ENCODE measurements around the gene PLXNA1. TPM values are rescaled to one million over a fixed set of nuclear protein-coding genes. Genes with fewer than 3 reads are reported as not detected.

Gene PLXNA1
- total RNA-seq, 2 donors from 2014 or later: 17.0 to 49.5 TPM

DNA sequence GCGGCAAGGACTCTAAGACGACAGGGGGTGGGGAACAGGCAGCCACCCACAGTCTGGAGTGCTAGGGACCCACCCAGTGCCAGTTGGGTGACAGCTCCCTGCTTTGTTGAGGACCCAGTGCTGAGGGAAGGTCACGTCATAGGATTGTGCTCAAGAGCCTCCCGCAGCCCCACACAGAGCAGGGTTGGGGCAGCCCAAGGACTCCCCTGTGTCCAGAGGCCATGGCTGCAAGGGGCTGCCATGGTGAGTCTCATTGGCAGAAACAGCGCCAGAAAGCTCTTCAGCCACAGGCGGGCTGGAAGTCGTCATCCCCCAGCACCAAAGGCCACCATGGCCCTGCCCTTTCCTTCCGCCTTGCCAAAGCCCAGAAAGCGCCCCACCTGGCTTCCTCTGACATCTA lies 37.0 kb upstream of the PLXNA1 start:
- Histone ChIP-seq H3K9me3 (no peaks in the 10 kb centered on the region), H3K36me3 (no peaks in the 10 kb centered on the region), H3K27ac (no peak overlapping the region), H3K27me3 (replicated peaks; ENCODE audit: insufficient read depth) (no peaks in the 10 kb centered on the region), H3K4me1 (replicated peaks) (no peaks in the 10 kb centered on the region), H3K4me3 (no peak overlapping the region)
- DNase-seq (ENCODE audit: low spot score): no peak
- WGBS: 92% methylated on average over 9 of the region's 9 CpGs
- intact Hi-C loops (cut with DNase I): no loop called here
- TF ChIP-seq POLR2AphosphoS5 (IDR thresholded peaks at IDR 0.05): no peak
- TF ChIP-seq, protein P1, sequence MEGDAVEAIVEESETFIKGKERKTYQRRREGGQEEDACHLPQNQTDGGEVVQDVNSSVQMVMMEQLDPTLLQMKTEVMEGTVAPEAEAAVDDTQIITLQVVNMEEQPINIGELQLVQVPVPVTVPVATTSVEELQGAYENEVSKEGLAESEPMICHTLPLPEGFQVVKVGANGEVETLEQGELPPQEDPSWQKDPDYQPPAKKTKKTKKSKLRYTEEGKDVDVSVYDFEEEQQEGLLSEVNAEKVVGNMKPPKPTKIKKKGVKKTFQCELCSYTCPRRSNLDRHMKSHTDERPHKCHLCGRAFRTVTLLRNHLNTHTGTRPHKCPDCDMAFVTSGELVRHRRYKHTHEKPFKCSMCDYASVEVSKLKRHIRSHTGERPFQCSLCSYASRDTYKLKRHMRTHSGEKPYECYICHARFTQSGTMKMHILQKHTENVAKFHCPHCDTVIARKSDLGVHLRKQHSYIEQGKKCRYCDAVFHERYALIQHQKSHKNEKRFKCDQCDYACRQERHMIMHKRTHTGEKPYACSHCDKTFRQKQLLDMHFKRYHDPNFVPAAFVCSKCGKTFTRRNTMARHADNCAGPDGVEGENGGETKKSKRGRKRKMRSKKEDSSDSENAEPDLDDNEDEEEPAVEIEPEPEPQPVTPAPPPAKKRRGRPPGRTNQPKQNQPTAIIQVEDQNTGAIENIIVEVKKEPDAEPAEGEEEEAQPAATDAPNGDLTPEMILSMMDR (IDR thresholded peaks at IDR 0.05): no peak
- TF ChIP-seq POLR2A (IDR thresholded peaks at IDR 0.05): no peak

GRCh38 chr3:126946405-126946804 lies 36.5 kb upstream of the PLXNA1 start:
- H3K27me3 ChIP-seq (replicated peaks; ENCODE audit: insufficient read depth): no peaks in the 10 kb centered on the region
- H3K36me3 ChIP-seq: no peaks in the 10 kb centered on the region
- no peaks in the 10 kb centered on the region for H3K9me3 ChIP-seq
- TF ChIP-seq, protein P1 (IDR thresholded peaks at IDR 0.05): no peak
- TF ChIP-seq POLR2A (IDR thresholded peaks at IDR 0.05) (no peak), POLR2AphosphoS5 (IDR thresholded peaks at IDR 0.05) (no peak)
- intact Hi-C loops (cut with DNase I): no loop called here
- H3K4me3 ChIP-seq: no peak overlapping the region
- H3K4me1 ChIP-seq (replicated peaks): no peaks in the 10 kb centered on the region
- DNase-seq (ENCODE audit: low spot score): no peak
- WGBS: 92% methylated on average over 11 of the region's 11 CpGs
- no peak overlapping the region for H3K27ac ChIP-seq

GRCh38 chr3:126947429-126947828 lies 35.5 kb upstream of the PLXNA1 start:
- H3K4me1 ChIP-seq (replicated peaks): no peaks in the 10 kb centered on the region
- H3K27me3 ChIP-seq (replicated peaks; ENCODE audit: insufficient read depth): no peaks in the 10 kb centered on the region
- 78% methylated on average over 8 of the region's 8 CpGs for WGBS
- H3K27ac ChIP-seq: no peak overlapping the region
- intact Hi-C loops (cut with DNase I): no loop called here
- H3K9me3 ChIP-seq: no peaks in the 10 kb centered on the region
- H3K4me3 ChIP-seq: no peak overlapping the region
- TF ChIP-seq POLR2AphosphoS5 (IDR thresholded peaks at IDR 0.05): no peak
- TF ChIP-seq, protein P1 (IDR thresholded peaks at IDR 0.05): no peak
- no peak for TF ChIP-seq POLR2A (IDR thresholded peaks at IDR 0.05)
- no peak for DNase-seq (ENCODE audit: low spot score)
- H3K36me3 ChIP-seq: no peaks in the 10 kb centered on the region

- H3K9me3 ChIP-seq: no peaks in the 10 kb centered on the region
- intact Hi-C loops (cut with DNase I): no loop called here
- H3K27me3 ChIP-seq (replicated peaks; ENCODE audit: insufficient read depth): no peaks in the 10 kb centered on the region
- no peak for DNase-seq (ENCODE audit: low spot score)
- no peak overlapping the region for H3K27ac ChIP-seq
- TF ChIP-seq POLR2AphosphoS5 (IDR thresholded peaks at IDR 0.05) (peak; percentile 11), POLR2A (IDR thresholded peaks at IDR 0.05) (no peak)
- TF ChIP-seq, protein P1 (IDR thresholded peaks at IDR 0.05): no peak
- WGBS: 91% methylated on average over 14 of the region's 14 CpGs
- H3K36me3 ChIP-seq: no peaks in the 10 kb centered on the region
- H3K4me3 ChIP-seq: no peak overlapping the region
- H3K4me1 ChIP-seq (replicated peaks): no peaks in the 10 kb centered on the region
These were observed 33.9 kb upstream of the PLXNA1 start for GRCh38 chr3:126948980-126949535.

DNA sequence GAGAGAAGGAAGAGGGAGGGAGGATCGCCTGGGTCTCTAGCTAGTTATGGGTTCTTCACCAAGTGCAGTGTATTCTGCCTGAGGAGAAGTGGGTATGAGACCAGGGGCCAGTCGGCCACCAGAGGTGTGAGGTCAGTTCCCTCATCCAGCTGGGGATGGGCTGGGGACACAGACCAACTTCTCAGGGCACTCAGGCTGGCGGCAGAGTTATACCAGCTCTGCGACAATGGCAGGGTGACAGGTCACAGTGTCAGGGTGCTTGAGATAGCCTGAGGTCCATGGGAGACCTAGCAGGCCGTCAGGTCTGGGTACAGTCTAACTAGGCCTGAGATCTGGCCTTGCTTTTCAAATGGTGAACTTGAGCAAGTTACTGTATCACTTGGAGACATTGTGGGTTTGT lies 31.4 kb upstream of the PLXNA1 start:
- DNase-seq (ENCODE audit: low spot score): no peak
- H3K4me1 ChIP-seq (replicated peaks): no peaks in the 10 kb centered on the region
- WGBS: 89% methylated on average over 5 of the region's 5 CpGs
- H3K4me3 ChIP-seq: no peak overlapping the region
- H3K27ac ChIP-seq: no peak overlapping the region
- H3K27me3 ChIP-seq (replicated peaks; ENCODE audit: insufficient read depth): no peaks in the 10 kb centered on the region
- TF ChIP-seq POLR2AphosphoS5 (IDR thresholded peaks at IDR 0.05) (no peak), POLR2A (IDR thresholded peaks at IDR 0.05) (no peak)
- TF ChIP-seq, protein P1 (IDR thresholded peaks at IDR 0.05): no peak
- H3K36me3 ChIP-seq: no peaks in the 10 kb centered on the region
- intact Hi-C loops (cut with DNase I): no loop called here
- no peaks in the 10 kb centered on the region for H3K9me3 ChIP-seq

Measured in prostate gland (tissue), 2 donors.